Natural killer cell (primary cell): ENCODE data around the gene HPSE2. TPM values are rescaled to one million over a fixed set of nuclear protein-coding genes. Genes with fewer than 3 reads are reported as not detected.
A peak's percentile ranks its signal among the peaks of the same experiment; 100 is the strongest.

Experiments
- ATAC-seq, 3 donors: fragments of 150-1000 bp in 2 of 3; fragments of 200-7000 bp in 1 of 3; cut with Tn5 transposase; 1 replicate in 1 of 3; 2 replicates in 2 of 3; pipeline ENCODE4 v1.10.0; 2021; ENCODE audit warnings: mild to moderate bottlenecking in 2 of 3, moderate library complexity in 2 of 3
- DNase-seq, 2 donors: peaks; one replicate each; pipeline versions ENCODE4 v3.0.0 to v3.0.0-alpha.2; 2013 to 2021; ENCODE audit warnings: mixed read lengths in 1 of 2
- H3K27ac ChIP-seq: one replicate; pipeline ENCODE4 v1.5.1; 2013; ENCODE audit warnings: mild to moderate bottlenecking, low read length
- H3K27me3 ChIP-seq: one replicate; pipeline ENCODE4 v1.6.1; 2013; ENCODE audit warnings: low read length; ENCODE audit not compliant: control insufficient read depth, insufficient read depth
- H3K36me3 ChIP-seq: one replicate; pipeline ENCODE4 v1.6.1; 2013; ENCODE audit warnings: low read length; ENCODE audit not compliant: control insufficient read depth, insufficient read depth
- H3K4me1 ChIP-seq: one replicate; pipeline ENCODE4 v1.6.1; 2013; ENCODE audit warnings: low read length; ENCODE audit not compliant: control insufficient read depth, insufficient read depth
- H3K4me3 ChIP-seq: one replicate; pipeline ENCODE4 v1.5.1; 2013; ENCODE audit warnings: low read length
- H3K9me3 ChIP-seq: one replicate; pipeline ENCODE4 v1.6.1; 2013; ENCODE audit warnings: low read length; ENCODE audit not compliant: control insufficient read depth, insufficient read depth
- H3K27ac Mint-ChIP-seq, 2 donors: one replicate each; pipeline ENCODE4 v1.8.0; 2022; ENCODE audit warnings: mild to moderate bottlenecking in 2 of 2, mixed read lengths in 2 of 2, moderate library complexity in 1 of 2
- H3K27me3 Mint-ChIP-seq, 2 donors: one replicate each; pipeline ENCODE4 v1.8.0; 2022; ENCODE audit warnings: low read depth in 2 of 2, mixed read lengths in 2 of 2
- H3K36me3 Mint-ChIP-seq: one replicate; pipeline ENCODE4 v1.8.0; 2022; ENCODE audit warnings: mixed read lengths
- H3K4me1 Mint-ChIP-seq, 2 donors: one replicate each; pipeline ENCODE4 v1.8.0; 2022; ENCODE audit warnings: mixed read lengths in 2 of 2
- H3K4me3 Mint-ChIP-seq: one replicate; pipeline ENCODE4 v1.8.0; 2022; ENCODE audit warnings: mild to moderate bottlenecking, moderate library complexity, mixed read lengths
- H3K9me3 Mint-ChIP-seq, 2 donors: one replicate each; pipeline ENCODE4 v1.8.0; 2022; ENCODE audit warnings: mixed read lengths in 2 of 2
- WGBS: methylation state at CpG from one replicate; pipeline ENCODE4 v1.1.7; 2013; ENCODE audit warnings: missing lambda C conversion rate; ENCODE audit not compliant: insufficient coverage; 5-methylcytosine and 5-hydroxymethylcytosine counted together
- intact Hi-C: fragments of 100-400 bp; cut with micrococcal nuclease; formaldehyde crosslinking; loops from one replicate; pipeline ENCODE4 v1.14.2; 2022
- total RNA-seq, 4 donors: library from RNA; stranded (reverse); fragments of 120-200 nt in 1 of 4; gene quantifications; one replicate each; pipeline versions ENCODE4 v1.2.3 to v1.2.4, GENCODE V29; 2013 to 2022
- TF ChIP-seq, protein P1 (sequence below): fragments of 200-600 bp; IDR thresholded peaks from one replicate; pipeline ENCODE4 v1.8.0; 2022; ENCODE audit warnings: antibody characterized with exemption

The HPSE2 gene
- total RNA-seq, 3 donors from 2014 or later (not counting 1 experiment from before 2014, with no cell fraction given): not detected

DNA sequence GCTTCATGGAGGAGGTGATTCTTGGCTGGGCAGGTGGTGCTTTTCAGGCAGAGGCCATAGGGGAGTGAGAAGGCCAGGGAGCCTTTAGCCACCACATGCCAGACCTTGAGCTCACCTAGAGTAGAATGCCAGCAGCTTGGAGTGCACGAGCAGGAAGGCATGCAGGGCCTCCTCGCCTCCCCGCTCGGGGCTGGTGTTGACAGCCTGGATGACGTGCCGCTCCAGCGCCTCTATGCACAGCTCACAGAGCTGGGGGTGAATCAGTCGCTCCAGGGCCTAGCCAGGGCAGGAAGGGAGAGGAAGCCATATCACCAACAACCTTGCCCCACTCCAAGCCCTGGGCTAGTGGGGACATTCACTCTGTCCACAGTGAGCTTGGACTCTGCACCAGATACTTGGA lies 804.6 kb downstream of the HPSE2 start:
- peaks cover 81% of the 10 kb centered on the region for H3K36me3 ChIP-seq
- peaks cover 33% of the 10 kb centered on the region for H3K36me3 Mint-ChIP-seq
- H3K27ac Mint-ChIP-seq: peak overlapping the region in 1 of 2 donors; percentile 60
- H3K27me3 Mint-ChIP-seq: no peaks in the 10 kb centered on the region
- TF ChIP-seq, protein P1, sequence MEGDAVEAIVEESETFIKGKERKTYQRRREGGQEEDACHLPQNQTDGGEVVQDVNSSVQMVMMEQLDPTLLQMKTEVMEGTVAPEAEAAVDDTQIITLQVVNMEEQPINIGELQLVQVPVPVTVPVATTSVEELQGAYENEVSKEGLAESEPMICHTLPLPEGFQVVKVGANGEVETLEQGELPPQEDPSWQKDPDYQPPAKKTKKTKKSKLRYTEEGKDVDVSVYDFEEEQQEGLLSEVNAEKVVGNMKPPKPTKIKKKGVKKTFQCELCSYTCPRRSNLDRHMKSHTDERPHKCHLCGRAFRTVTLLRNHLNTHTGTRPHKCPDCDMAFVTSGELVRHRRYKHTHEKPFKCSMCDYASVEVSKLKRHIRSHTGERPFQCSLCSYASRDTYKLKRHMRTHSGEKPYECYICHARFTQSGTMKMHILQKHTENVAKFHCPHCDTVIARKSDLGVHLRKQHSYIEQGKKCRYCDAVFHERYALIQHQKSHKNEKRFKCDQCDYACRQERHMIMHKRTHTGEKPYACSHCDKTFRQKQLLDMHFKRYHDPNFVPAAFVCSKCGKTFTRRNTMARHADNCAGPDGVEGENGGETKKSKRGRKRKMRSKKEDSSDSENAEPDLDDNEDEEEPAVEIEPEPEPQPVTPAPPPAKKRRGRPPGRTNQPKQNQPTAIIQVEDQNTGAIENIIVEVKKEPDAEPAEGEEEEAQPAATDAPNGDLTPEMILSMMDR: no peak
- ATAC-seq (no peak), DNase-seq (no peak)
- H3K4me1 Mint-ChIP-seq: no peaks in the 10 kb centered on the region
- H3K4me3 ChIP-seq: no peak overlapping the region
- no peaks in the 10 kb centered on the region for H3K4me1 ChIP-seq
- no peaks in the 10 kb centered on the region for H3K9me3 ChIP-seq
- no peak overlapping the region for H3K27ac ChIP-seq
- intact Hi-C loops: no loop called here
- H3K9me3 Mint-ChIP-seq: peaks cover 0 to 2% of the 10 kb centered on the region in 2 donors
- 86% methylated on average over 8 of the region's 8 CpGs for WGBS
- H3K4me3 Mint-ChIP-seq: no peak overlapping the region
- H3K27me3 ChIP-seq: no peaks in the 10 kb centered on the region

DNA sequence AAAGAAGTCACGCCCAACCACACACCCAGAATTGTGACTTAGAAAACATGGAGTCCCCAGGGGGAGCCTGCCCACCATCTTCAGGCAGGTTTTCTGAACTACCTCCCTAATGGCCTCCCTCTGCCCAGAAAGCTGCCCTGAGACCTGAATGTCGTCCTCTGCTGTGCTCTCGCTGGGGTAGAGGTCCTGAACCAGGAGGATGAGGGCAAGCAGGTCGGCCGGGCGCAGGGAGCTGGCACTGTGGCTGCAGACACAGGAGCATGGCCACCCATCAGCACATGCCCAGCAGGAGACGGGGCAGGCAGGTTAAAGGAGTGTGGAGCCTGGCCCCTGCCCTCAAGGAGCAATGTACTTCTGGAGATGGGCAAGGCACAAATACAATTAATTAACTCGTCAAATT lies 805.2 kb downstream of the HPSE2 start:
- TF ChIP-seq, protein P1: no peak
- Mint-ChIP-seq H3K27ac (peak overlapping the region in 1 of 2 donors; percentile 60), H3K27me3 (no peaks in the 10 kb centered on the region), H3K36me3 (peaks cover 33% of the 10 kb centered on the region), H3K9me3 (peaks cover 0 to 2% of the 10 kb centered on the region in 2 donors), H3K4me3 (no peak overlapping the region), H3K4me1 (no peaks in the 10 kb centered on the region)
- Histone ChIP-seq H3K4me3 (no peak overlapping the region), H3K27me3 (no peaks in the 10 kb centered on the region), H3K36me3 (peaks cover 81% of the 10 kb centered on the region), H3K27ac (no peak overlapping the region), H3K4me1 (no peaks in the 10 kb centered on the region), H3K9me3 (no peaks in the 10 kb centered on the region)
- DNase-seq: no peak
- no peak for ATAC-seq
- intact Hi-C loops: no loop called here
- 98% methylated on average over 8 of the region's 8 CpGs for WGBS

DNA sequence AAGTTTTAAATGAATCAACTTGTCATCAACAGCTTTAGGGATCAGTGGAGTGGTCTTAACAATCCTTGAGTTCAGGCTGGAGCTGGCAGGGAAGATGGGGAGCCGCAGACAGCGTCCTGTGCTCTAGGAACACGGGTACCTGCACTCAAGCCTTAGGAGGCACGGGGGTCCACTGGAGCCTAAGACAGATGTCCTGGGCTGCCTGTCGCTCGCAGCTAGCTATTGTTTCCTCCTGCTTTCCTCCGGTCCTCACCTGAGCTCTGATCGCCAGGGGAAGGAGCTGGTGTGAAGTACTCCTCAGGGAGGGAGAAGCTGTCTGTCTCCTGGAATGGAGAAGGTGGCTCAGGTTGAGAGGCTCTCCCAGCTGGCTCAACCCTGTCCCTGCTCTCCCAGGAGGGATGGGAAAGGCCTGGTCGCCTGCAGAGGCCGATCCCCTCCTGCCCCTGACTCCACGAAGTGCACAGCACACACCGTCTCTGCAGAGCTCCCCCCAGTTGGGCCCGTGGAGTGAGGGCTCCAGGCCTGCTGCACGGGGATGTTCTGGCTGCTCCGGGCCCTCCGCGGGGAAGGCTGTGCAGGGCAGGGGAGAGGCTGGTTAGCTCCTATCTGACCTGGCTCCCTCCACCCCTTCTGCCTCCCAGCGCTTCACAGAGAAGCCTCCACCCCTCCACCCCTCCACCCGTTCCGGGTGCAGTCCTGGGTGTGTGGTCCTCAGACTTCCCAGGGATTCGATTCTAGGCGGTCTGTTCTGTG lies 806.2 kb downstream of the HPSE2 start:
- H3K27me3 Mint-ChIP-seq: no peaks in the 10 kb centered on the region
- Histone ChIP-seq H3K4me3 (no peak overlapping the region), H3K9me3 (no peaks in the 10 kb centered on the region), H3K27me3 (no peaks in the 10 kb centered on the region), H3K36me3 (peaks cover 77% of the 10 kb centered on the region), H3K27ac (no peak overlapping the region), H3K4me1 (no peaks in the 10 kb centered on the region)
- no peak overlapping the region for H3K27ac Mint-ChIP-seq
- intact Hi-C loops: no loop called here
- H3K9me3 Mint-ChIP-seq: peaks cover 0 to 2% of the 10 kb centered on the region in 2 donors
- peaks cover 33% of the 10 kb centered on the region for H3K36me3 Mint-ChIP-seq
- DNase-seq (no peak), ATAC-seq (no peak)
- TF ChIP-seq, protein P1: no peak
- WGBS: 97% methylated on average over 22 of the region's 22 CpGs
- no peaks in the 10 kb centered on the region for H3K4me1 Mint-ChIP-seq
- no peak overlapping the region for H3K4me3 Mint-ChIP-seq
